ENCODE data around the gene PLXDC2.
A peak's percentile ranks its signal among the peaks of the same experiment; 100 is the strongest.

Gene PLXDC2

GRCh38 chr10:19941206-19941880 lies 125.1 kb downstream of the PLXDC2 start:
- Histone ChIP-seq H3K4me3 (no peak overlapping the region), H3K36me3 (no peaks in the 10 kb centered on the region), H3K27me3 (no peaks in the 10 kb centered on the region), H3K9me3 (no peaks in the 10 kb centered on the region), H3K27ac (peak overlapping the region; percentile 2 to 24), H3K4me1 (peaks cover 0 to 60% (median 30%) of the 10 kb centered on the region in 4 donors)
- intact Hi-C loops (cut with DNase I; ENCODE audit: low total_unique reads) = no loop called here
- no peak for TF ChIP-seq CTCF (IDR thresholded peaks at IDR 0.05)
- no peak for DNase-seq

- intact Hi-C loops (cut with DNase I; ENCODE audit: low total_unique reads) = no loop called here
- Histone ChIP-seq H3K27me3 (no peaks in the 10 kb centered on the region), H3K4me1 (peaks cover 0 to 71% (median 48%) of the 10 kb centered on the region in 4 donors), H3K4me3 (no peak overlapping the region), H3K9me3 (no peaks in the 10 kb centered on the region), H3K36me3 (no peaks in the 10 kb centered on the region), H3K27ac (peak overlapping the region; percentile 52 to 60)
- peak; percentile 49 to 77 for DNase-seq
- no peak for TF ChIP-seq CTCF (IDR thresholded peaks at IDR 0.05)
Observed at GRCh38 chr10:19944911-19945663, 128.9 kb downstream of the PLXDC2 start.

- intact Hi-C loops (cut with DNase I; ENCODE audit: low total_unique reads) = no loop called here
- Histone ChIP-seq H3K36me3 (no peaks in the 10 kb centered on the region), H3K9me3 (no peaks in the 10 kb centered on the region), H3K27ac (peak overlapping the region; percentile 52 to 60), H3K4me1 (peaks cover 0 to 64% (median 44%) of the 10 kb centered on the region in 4 donors), H3K4me3 (no peak overlapping the region), H3K27me3 (no peaks in the 10 kb centered on the region)
- DNase-seq = no peak
- no peak for TF ChIP-seq CTCF (IDR thresholded peaks at IDR 0.05)
Observed at GRCh38 chr10:19946245-19946644, 130.0 kb downstream of the PLXDC2 start.

- Histone ChIP-seq H3K27me3 (no peaks in the 10 kb centered on the region), H3K4me3 (no peak overlapping the region), H3K4me1 (peaks cover 0 to 58% (median 41%) of the 10 kb centered on the region in 4 donors), H3K36me3 (no peaks in the 10 kb centered on the region), H3K9me3 (no peaks in the 10 kb centered on the region), H3K27ac (peak overlapping the region; percentile 52 to 60)
- intact Hi-C loops (cut with DNase I; ENCODE audit: low total_unique reads) = no loop called here
- TF ChIP-seq CTCF (IDR thresholded peaks at IDR 0.05) = no peak
- no peak for DNase-seq
Observed at GRCh38 chr10:19946791-19947190, 130.6 kb downstream of the PLXDC2 start.

GRCh38 chr10:19947215-19947614 lies 131.0 kb downstream of the PLXDC2 start:
- H3K27ac ChIP-seq = peak overlapping the region; percentile 52 to 60
- no peak overlapping the region for H3K4me3 ChIP-seq
- no peaks in the 10 kb centered on the region for H3K9me3 ChIP-seq
- no peak for TF ChIP-seq CTCF (IDR thresholded peaks at IDR 0.05)
- intact Hi-C loops (cut with DNase I; ENCODE audit: low total_unique reads) = no loop called here
- H3K4me1 ChIP-seq = peaks cover 0 to 58% (median 39%) of the 10 kb centered on the region in 4 donors
- no peaks in the 10 kb centered on the region for H3K36me3 ChIP-seq
- peak in 1 of 2 donors; percentile 59 for DNase-seq
- H3K27me3 ChIP-seq = no peaks in the 10 kb centered on the region

Data from tibial artery (tissue), 4 donors.